H1 (cell line): ENCODE results near the gene UBTD2. TPM values are rescaled to one million over a fixed set of nuclear protein-coding genes. Genes with fewer than 3 reads are reported as not detected.

ENCODE experiments used
- EZH2 ChIP-seq: fragments of 200-600 bp; sonication (generic); IDR thresholded peaks from 2 replicates; pipeline ENCODE4 v1.7.1; 2012; ENCODE audit warnings: low read depth, mild to moderate bottlenecking, moderate library complexity, low read length, inconsistent platforms; ENCODE audit not compliant: severe bottlenecking
- PHF8 ChIP-seq: fragments of 200-600 bp; sonication (generic); conservative IDR thresholded peaks from 2 replicates; pipeline ENCODE4 v1.7.1; 2012; ENCODE audit warnings: low read depth, mild to moderate bottlenecking, inconsistent platforms, low read length, moderate library complexity
- POLR2AphosphoS5 ChIP-seq: IDR thresholded peaks from 2 replicates; pipeline ENCODE4 v1.6.1; 2011; ENCODE audit warnings: low read depth, low read length
- RNF2 ChIP-seq: fragments of 200-900, 300-1000 bp; sonication (generic); IDR thresholded peaks from 2 replicates; pipeline ENCODE4 v1.7.1; 2016; ENCODE audit warnings: borderline replicate concordance, low read depth, mild to moderate bottlenecking, antibody characterized with exemption, low read length; ENCODE audit not compliant: poor library complexity, severe bottlenecking; ENCODE audit errors: missing control alignments
- YY1 ChIP-seq: IDR thresholded peaks from 2 replicates; pipeline ENCODE4 v1.6.1; 2011; ENCODE audit warnings: low read depth, mild to moderate bottlenecking, low read length
- polyA plus RNA-seq, 7 experiments: library from polyadenylated mRNA; depleted of rRNA in 3 of 7; stranded (reverse) in 5 of 7; unstranded in 2 of 7; fragments of >200 nt in 5 of 7; fragments of 200-250 nt in 2 of 7; gene quantifications; 1 replicate in 5 of 7; 2 replicates in 1 of 7; 4 replicates in 1 of 7; pipeline versions ENCODE4 v1.2.1 to v1.2.3, GENCODE V29; 2011 to 2013; ENCODE audit warnings: missing spikeins in 2 of 7, mixed read lengths in 2 of 7
- total RNA-seq: library from RNA; stranded (reverse); fragmentation: NEBNext Ultra II Directional; extraction: Animal tissue kit (Norgen Biotek cat#: 25700); gene quantifications from 2 replicates; pipeline ENCODE4 v1.2.1, GENCODE V29; 2021

Gene UBTD2
- total and polyA plus RNA-seq, 2 of the 8 experiments (the other 6 are each of a cell fraction or from before 2014, with no cell fraction given), result 14.5 to 39.2 TPM

GRCh38 chr5:172183881-172184280, 99.7 kb downstream of the UBTD2 start (continued):
- no peak for TF ChIP-seq EZH2
- TF ChIP-seq POLR2AphosphoS5, result no peak
- TF ChIP-seq YY1, result no peak
- TF ChIP-seq RNF2, result no peak
- no peak for TF ChIP-seq PHF8
